ENCODE data around the gene FMC1.

DNA sequence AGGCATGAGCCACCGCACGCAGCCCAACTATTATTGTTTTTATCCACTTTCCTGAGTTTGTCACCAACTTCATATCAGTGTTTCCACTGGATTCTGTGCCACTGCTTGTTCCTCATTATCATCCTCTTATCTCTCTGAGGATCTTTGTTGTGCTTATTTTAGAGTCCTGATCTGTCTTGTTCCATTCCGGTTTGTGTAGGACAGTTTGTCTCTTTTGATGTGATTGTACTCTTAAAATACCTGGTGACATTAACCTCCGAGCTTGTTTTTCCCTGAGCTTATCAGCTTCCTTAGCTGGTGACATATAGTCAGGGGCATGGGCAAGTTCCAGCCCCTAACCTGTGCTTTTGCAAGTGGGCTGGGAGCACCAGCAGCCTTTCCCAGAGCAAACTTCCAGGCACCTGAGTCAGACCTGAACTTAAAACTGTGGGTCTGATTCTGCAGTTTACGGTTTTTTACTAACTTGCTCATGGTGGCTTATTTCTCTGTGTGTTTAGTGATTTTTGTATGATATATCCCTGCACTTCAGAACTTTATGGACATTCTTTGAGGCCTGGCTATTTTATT is 23.1 kb upstream of the FMC1 start:
- peak; percentile 20; the same call in 1 of the 2 replicates for TF ChIP-seq GATA2 (IDR thresholded peaks at IDR 0.05; ENCODE audit: low read depth, low read length)
- no peak for TF ChIP-seq GATA3 (IDR thresholded peaks at IDR 0.05; ENCODE audit: low read depth, low read length)

Data from SH-SY5Y (cell line).